Measurements from ENCODE around the gene EIF4G3.

DNA sequence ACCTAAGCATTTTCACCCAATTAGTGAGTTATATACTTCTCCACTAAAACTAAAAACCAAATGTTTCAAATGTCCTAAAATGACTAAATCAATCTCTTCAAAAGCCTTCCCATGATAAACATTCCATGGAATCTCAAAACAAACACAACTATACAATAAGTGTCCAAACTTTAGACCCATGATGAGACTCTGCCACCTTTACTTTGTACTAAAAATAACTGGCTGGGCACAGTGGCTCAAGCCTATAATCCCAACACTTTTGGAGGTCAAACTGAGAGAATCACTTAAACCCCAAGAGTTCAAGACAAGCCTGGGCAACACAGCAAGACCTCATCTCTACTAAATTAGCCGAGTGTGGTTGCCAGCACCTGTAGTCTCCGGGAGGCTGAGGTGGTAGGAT is 87.4 kb downstream of the EIF4G3 start:
- TF ChIP-seq POLR2AphosphoS5 (IDR thresholded peaks at IDR 0.05; ENCODE audit: borderline replicate concordance, low read depth, low read length) (no peak), FOXP2 (optimal IDR thresholded peaks at IDR 0.05; ENCODE audit: control extremely low read depth, extremely low read length, insufficient read depth) (no peak), EZH2 (IDR thresholded peaks at IDR 0.05) (no peak)

All from SK-N-MC (cell line).